GM23338 (cell line): ENCODE data around the gene CHRM4.

Experiments
- EZH2 ChIP-seq: fragments of 200-600 bp; sonication (generic); IDR thresholded peaks from one replicate; pipeline ENCODE4 v1.8.0; 2017; ENCODE audit warnings: antibody characterized with exemption, mild to moderate bottlenecking, low read depth; ENCODE audit not compliant: unreplicated experiment
- EZH2phosphoT487 ChIP-seq: fragments of 200-600 bp; sonication (generic); IDR thresholded peaks from one replicate; pipeline ENCODE4 v1.8.1; 2018; ENCODE audit warnings: antibody characterized with exemption; ENCODE audit not compliant: unreplicated experiment
- JUNB ChIP-seq: IDR thresholded peaks from one replicate; pipeline ENCODE4 v1.6.1; 2016; ENCODE audit warnings: antibody characterized with exemption; ENCODE audit not compliant: unreplicated experiment
- NANOG ChIP-seq: IDR thresholded peaks from 2 replicates; pipeline ENCODE4 v1.6.1; 2016; ENCODE audit warnings: antibody characterized with exemption, borderline replicate concordance
- ZNF114 ChIP-seq: fragments of 250-450 bp; sonication (Bioruptor Pico); IDR thresholded peaks from 2 replicates; pipeline ENCODE4 v1.5.0; 2020; ENCODE audit warnings: mild to moderate bottlenecking, moderate library complexity
- TF ChIP-seq, protein P1 (sequence below), 2 experiments: fragments of 200-600 bp in 1 of 2; sonication (generic) in 1 of 2; conservative IDR thresholded peaks; 2 replicates each; pipeline versions ENCODE4 v1.5.1 to v1.6.1; 2016 to 2017; ENCODE audit warnings: antibody characterized with exemption in 2 of 2, low read depth in 2 of 2, mild to moderate bottlenecking in 2 of 2, moderate library complexity in 1 of 2
- TF ChIP-seq, protein P2 (sequence below): IDR thresholded peaks from one replicate; pipeline ENCODE4 v1.6.1; 2018; ENCODE audit warnings: antibody characterized with exemption; ENCODE audit not compliant: unreplicated experiment
- TF ChIP-seq, protein P3 (sequence below): IDR thresholded peaks from 2 replicates; pipeline ENCODE4 v1.6.1; 2016; ENCODE audit warnings: antibody characterized with exemption

DNA sequence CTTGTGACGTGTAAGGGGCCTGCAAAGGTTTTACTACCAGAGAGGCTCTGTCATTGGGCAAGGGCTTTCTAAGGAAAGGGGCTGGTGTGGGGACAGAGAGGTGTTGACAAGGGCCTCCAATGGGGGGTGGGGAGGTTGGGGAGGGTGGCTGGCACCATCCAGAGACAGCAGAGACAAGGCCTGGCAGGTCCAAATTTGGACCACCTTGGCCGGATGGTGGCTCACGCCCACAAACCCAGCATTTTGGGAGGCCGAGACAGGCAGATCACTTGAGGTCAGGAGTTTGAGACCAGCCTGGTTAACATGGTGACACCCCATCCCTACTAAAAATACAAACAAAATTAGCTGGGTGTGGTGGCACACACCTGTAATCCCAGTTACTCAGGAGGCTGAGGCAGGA, 2.2 kb upstream of the CHRM4 start:
- TF ChIP-seq, protein P1, sequence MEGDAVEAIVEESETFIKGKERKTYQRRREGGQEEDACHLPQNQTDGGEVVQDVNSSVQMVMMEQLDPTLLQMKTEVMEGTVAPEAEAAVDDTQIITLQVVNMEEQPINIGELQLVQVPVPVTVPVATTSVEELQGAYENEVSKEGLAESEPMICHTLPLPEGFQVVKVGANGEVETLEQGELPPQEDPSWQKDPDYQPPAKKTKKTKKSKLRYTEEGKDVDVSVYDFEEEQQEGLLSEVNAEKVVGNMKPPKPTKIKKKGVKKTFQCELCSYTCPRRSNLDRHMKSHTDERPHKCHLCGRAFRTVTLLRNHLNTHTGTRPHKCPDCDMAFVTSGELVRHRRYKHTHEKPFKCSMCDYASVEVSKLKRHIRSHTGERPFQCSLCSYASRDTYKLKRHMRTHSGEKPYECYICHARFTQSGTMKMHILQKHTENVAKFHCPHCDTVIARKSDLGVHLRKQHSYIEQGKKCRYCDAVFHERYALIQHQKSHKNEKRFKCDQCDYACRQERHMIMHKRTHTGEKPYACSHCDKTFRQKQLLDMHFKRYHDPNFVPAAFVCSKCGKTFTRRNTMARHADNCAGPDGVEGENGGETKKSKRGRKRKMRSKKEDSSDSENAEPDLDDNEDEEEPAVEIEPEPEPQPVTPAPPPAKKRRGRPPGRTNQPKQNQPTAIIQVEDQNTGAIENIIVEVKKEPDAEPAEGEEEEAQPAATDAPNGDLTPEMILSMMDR (conservative IDR thresholded peaks at IDR 0.05; ENCODE audit: low read depth in 2 of 2), result no peak
- TF ChIP-seq EZH2phosphoT487 (no peak), JUNB (no peak), ZNF114 (CRISPR knock-in tag) (no peak), NANOG (no peak), EZH2 (no peak)
- TF ChIP-seq, protein P2, sequence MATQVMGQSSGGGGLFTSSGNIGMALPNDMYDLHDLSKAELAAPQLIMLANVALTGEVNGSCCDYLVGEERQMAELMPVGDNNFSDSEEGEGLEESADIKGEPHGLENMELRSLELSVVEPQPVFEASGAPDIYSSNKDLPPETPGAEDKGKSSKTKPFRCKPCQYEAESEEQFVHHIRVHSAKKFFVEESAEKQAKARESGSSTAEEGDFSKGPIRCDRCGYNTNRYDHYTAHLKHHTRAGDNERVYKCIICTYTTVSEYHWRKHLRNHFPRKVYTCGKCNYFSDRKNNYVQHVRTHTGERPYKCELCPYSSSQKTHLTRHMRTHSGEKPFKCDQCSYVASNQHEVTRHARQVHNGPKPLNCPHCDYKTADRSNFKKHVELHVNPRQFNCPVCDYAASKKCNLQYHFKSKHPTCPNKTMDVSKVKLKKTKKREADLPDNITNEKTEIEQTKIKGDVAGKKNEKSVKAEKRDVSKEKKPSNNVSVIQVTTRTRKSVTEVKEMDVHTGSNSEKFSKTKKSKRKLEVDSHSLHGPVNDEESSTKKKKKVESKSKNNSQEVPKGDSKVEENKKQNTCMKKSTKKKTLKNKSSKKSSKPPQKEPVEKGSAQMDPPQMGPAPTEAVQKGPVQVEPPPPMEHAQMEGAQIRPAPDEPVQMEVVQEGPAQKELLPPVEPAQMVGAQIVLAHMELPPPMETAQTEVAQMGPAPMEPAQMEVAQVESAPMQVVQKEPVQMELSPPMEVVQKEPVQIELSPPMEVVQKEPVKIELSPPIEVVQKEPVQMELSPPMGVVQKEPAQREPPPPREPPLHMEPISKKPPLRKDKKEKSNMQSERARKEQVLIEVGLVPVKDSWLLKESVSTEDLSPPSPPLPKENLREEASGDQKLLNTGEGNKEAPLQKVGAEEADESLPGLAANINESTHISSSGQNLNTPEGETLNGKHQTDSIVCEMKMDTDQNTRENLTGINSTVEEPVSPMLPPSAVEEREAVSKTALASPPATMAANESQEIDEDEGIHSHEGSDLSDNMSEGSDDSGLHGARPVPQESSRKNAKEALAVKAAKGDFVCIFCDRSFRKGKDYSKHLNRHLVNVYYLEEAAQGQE, result no peak
- TF ChIP-seq, protein P3, sequence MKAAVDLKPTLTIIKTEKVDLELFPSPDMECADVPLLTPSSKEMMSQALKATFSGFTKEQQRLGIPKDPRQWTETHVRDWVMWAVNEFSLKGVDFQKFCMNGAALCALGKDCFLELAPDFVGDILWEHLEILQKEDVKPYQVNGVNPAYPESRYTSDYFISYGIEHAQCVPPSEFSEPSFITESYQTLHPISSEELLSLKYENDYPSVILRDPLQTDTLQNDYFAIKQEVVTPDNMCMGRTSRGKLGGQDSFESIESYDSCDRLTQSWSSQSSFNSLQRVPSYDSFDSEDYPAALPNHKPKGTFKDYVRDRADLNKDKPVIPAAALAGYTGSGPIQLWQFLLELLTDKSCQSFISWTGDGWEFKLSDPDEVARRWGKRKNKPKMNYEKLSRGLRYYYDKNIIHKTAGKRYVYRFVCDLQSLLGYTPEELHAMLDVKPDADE, result no peak
